Breast epithelium (tissue), 3 donors: ENCODE measurements around the gene CXorf58.

Experiments
- POLR2AphosphoS5 ChIP-seq, 3 donors: sonication (generic); formaldehyde crosslinking; IDR thresholded peaks; one replicate each; pipeline ENCODE4 v1.6.1; 2017; ENCODE audit warnings: antibody characterized with exemption in 3 of 3
- TF ChIP-seq, protein P1 (sequence below), 3 donors: fragments of 450-650 bp; IDR thresholded peaks; one replicate each; pipeline ENCODE4 v1.5.1; 2016 to 2017; ENCODE audit warnings: antibody characterized with exemption in 3 of 3, mild to moderate bottlenecking in 3 of 3, moderate library complexity in 3 of 3

GRCh38 chrX:23885803-23886202 lies 22.0 kb upstream of the CXorf58 start:
- TF ChIP-seq, protein P1, sequence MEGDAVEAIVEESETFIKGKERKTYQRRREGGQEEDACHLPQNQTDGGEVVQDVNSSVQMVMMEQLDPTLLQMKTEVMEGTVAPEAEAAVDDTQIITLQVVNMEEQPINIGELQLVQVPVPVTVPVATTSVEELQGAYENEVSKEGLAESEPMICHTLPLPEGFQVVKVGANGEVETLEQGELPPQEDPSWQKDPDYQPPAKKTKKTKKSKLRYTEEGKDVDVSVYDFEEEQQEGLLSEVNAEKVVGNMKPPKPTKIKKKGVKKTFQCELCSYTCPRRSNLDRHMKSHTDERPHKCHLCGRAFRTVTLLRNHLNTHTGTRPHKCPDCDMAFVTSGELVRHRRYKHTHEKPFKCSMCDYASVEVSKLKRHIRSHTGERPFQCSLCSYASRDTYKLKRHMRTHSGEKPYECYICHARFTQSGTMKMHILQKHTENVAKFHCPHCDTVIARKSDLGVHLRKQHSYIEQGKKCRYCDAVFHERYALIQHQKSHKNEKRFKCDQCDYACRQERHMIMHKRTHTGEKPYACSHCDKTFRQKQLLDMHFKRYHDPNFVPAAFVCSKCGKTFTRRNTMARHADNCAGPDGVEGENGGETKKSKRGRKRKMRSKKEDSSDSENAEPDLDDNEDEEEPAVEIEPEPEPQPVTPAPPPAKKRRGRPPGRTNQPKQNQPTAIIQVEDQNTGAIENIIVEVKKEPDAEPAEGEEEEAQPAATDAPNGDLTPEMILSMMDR (IDR thresholded peaks at IDR 0.05), result no peak
- no peak for TF ChIP-seq POLR2AphosphoS5 (IDR thresholded peaks at IDR 0.05)
